ENCODE data around the gene SH2D5.

DNA sequence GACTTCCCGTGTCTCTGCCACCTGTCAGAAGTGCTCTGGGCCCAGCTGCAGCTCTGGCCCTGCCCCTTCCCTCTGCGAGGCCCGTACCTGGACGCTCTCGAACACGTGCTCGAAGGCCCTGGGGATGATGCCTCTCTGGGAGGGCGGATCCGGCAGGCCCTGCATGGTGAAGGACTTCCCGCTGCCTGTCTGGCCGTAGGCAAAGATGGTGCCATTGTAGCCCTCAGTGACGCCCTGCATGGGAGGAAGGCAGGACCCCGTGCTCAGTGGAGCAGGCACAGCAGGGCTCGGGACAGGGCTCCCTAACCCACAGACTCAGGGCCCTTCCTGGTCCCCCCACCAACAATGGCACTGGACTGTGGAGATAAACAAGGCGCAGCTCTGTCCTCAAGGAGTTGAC, 17.1 kb downstream of the SH2D5 start:
- TF ChIP-seq, protein P1, sequence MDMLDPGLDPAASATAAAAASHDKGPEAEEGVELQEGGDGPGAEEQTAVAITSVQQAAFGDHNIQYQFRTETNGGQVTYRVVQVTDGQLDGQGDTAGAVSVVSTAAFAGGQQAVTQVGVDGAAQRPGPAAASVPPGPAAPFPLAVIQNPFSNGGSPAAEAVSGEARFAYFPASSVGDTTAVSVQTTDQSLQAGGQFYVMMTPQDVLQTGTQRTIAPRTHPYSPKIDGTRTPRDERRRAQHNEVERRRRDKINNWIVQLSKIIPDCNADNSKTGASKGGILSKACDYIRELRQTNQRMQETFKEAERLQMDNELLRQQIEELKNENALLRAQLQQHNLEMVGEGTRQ (IDR thresholded peaks at IDR 0.05) = no peak
- TF ChIP-seq, protein P2, sequence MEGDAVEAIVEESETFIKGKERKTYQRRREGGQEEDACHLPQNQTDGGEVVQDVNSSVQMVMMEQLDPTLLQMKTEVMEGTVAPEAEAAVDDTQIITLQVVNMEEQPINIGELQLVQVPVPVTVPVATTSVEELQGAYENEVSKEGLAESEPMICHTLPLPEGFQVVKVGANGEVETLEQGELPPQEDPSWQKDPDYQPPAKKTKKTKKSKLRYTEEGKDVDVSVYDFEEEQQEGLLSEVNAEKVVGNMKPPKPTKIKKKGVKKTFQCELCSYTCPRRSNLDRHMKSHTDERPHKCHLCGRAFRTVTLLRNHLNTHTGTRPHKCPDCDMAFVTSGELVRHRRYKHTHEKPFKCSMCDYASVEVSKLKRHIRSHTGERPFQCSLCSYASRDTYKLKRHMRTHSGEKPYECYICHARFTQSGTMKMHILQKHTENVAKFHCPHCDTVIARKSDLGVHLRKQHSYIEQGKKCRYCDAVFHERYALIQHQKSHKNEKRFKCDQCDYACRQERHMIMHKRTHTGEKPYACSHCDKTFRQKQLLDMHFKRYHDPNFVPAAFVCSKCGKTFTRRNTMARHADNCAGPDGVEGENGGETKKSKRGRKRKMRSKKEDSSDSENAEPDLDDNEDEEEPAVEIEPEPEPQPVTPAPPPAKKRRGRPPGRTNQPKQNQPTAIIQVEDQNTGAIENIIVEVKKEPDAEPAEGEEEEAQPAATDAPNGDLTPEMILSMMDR (IDR thresholded peaks at IDR 0.05) = no peak
- no peak for TF ChIP-seq POLR2A (IDR thresholded peaks at IDR 0.05; ENCODE audit: low read length)
- TF ChIP-seq, protein P3, sequence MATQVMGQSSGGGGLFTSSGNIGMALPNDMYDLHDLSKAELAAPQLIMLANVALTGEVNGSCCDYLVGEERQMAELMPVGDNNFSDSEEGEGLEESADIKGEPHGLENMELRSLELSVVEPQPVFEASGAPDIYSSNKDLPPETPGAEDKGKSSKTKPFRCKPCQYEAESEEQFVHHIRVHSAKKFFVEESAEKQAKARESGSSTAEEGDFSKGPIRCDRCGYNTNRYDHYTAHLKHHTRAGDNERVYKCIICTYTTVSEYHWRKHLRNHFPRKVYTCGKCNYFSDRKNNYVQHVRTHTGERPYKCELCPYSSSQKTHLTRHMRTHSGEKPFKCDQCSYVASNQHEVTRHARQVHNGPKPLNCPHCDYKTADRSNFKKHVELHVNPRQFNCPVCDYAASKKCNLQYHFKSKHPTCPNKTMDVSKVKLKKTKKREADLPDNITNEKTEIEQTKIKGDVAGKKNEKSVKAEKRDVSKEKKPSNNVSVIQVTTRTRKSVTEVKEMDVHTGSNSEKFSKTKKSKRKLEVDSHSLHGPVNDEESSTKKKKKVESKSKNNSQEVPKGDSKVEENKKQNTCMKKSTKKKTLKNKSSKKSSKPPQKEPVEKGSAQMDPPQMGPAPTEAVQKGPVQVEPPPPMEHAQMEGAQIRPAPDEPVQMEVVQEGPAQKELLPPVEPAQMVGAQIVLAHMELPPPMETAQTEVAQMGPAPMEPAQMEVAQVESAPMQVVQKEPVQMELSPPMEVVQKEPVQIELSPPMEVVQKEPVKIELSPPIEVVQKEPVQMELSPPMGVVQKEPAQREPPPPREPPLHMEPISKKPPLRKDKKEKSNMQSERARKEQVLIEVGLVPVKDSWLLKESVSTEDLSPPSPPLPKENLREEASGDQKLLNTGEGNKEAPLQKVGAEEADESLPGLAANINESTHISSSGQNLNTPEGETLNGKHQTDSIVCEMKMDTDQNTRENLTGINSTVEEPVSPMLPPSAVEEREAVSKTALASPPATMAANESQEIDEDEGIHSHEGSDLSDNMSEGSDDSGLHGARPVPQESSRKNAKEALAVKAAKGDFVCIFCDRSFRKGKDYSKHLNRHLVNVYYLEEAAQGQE (IDR thresholded peaks at IDR 0.05) = no peak
- TF ChIP-seq RFX5 (IDR thresholded peaks at IDR 0.05) = no peak
- no peak for TF ChIP-seq CEBPB (IDR thresholded peaks at IDR 0.05)
- TF ChIP-seq, protein P4, sequence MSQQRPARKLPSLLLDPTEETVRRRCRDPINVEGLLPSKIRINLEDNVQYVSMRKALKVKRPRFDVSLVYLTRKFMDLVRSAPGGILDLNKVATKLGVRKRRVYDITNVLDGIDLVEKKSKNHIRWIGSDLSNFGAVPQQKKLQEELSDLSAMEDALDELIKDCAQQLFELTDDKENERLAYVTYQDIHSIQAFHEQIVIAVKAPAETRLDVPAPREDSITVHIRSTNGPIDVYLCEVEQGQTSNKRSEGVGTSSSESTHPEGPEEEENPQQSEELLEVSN (IDR thresholded peaks at IDR 0.05; ENCODE audit: borderline replicate concordance, low read depth) = no peak
- TF ChIP-seq, protein P5, sequence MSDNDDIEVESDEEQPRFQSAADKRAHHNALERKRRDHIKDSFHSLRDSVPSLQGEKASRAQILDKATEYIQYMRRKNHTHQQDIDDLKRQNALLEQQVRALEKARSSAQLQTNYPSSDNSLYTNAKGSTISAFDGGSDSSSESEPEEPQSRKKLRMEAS (IDR thresholded peaks at IDR 0.05) = no peak
- TF ChIP-seq MAFK (IDR thresholded peaks at IDR 0.05; ENCODE audit: partially characterized antibody) = no peak
- TF ChIP-seq CHD2 (IDR thresholded peaks at IDR 0.05; ENCODE audit: low read length, partially characterized antibody) = no peak

Measured in A549 (cell line).